ENCODE measurements around the gene TOGARAM1. TPM values are rescaled to one million over a fixed set of nuclear protein-coding genes. Genes with fewer than 3 reads are reported as not detected.
A peak's percentile ranks its signal among the peaks of the same experiment; 100 is the strongest.

Gene TOGARAM1
- total RNA-seq, 1 donor from 2014 or later, result 42.3 TPM

GRCh38 chr14:45096218-45096617 lies 134.2 kb downstream of the TOGARAM1 start:
- no peak overlapping the region for H3K9ac ChIP-seq (ENCODE audit: low read depth in 1 of 3, low read length in 3 of 3)
- H3K4me1 ChIP-seq (ENCODE audit: control insufficient read depth in 3 of 3, insufficient read depth in 3 of 3, low read length in 3 of 3), result no peaks in the 10 kb centered on the region
- H3K27me3 ChIP-seq (ENCODE audit: control insufficient read depth in 3 of 3, insufficient read depth in 3 of 3, low read length in 3 of 3), result no peaks in the 10 kb centered on the region
- peaks cover 9 to 34% (median 27%) of the 10 kb centered on the region in 3 donors for H3K36me3 ChIP-seq (ENCODE audit: control insufficient read depth in 3 of 3, insufficient read depth in 3 of 3, low read length in 3 of 3)
- H3K9me3 ChIP-seq (ENCODE audit: control insufficient read depth in 3 of 3, low read length in 3 of 3), result no peaks in the 10 kb centered on the region
- H3K4me3 ChIP-seq (ENCODE audit: low read length in 3 of 3), result no peak overlapping the region
- H3K27ac ChIP-seq (ENCODE audit: low read depth, low read length), result no peak overlapping the region

- H3K27me3 ChIP-seq (ENCODE audit: control insufficient read depth in 3 of 3, insufficient read depth in 3 of 3, low read length in 3 of 3), result no peaks in the 10 kb centered on the region
Observed at GRCh38 chr14:45103806-45104205, 141.8 kb downstream of the TOGARAM1 start.

GRCh38 chr14:45104561-45104960 lies 142.6 kb downstream of the TOGARAM1 start:
- H3K4me1 ChIP-seq (ENCODE audit: control insufficient read depth in 3 of 3, insufficient read depth in 3 of 3, low read length in 3 of 3), result no peaks in the 10 kb centered on the region
- peaks cover 3 to 46% (median 30%) of the 10 kb centered on the region in 3 donors for H3K36me3 ChIP-seq (ENCODE audit: control insufficient read depth in 3 of 3, insufficient read depth in 3 of 3, low read length in 3 of 3)
- H3K9ac ChIP-seq (ENCODE audit: low read depth in 1 of 3, low read length in 3 of 3), result peak overlapping the region in 1 of 3 donors; percentile 7

More at GRCh38 chr14:45103806-45104205, 141.8 kb downstream of the TOGARAM1 start:
- H3K9me3 ChIP-seq (ENCODE audit: control insufficient read depth in 3 of 3, low read length in 3 of 3), result no peaks in the 10 kb centered on the region
- no peaks in the 10 kb centered on the region for H3K4me1 ChIP-seq (ENCODE audit: control insufficient read depth in 3 of 3, insufficient read depth in 3 of 3, low read length in 3 of 3)
- H3K27ac ChIP-seq (ENCODE audit: low read depth, low read length), result no peak overlapping the region
- H3K9ac ChIP-seq (ENCODE audit: low read depth in 1 of 3, low read length in 3 of 3), result no peak overlapping the region
- peaks cover 3 to 41% (median 27%) of the 10 kb centered on the region in 3 donors for H3K36me3 ChIP-seq (ENCODE audit: control insufficient read depth in 3 of 3, insufficient read depth in 3 of 3, low read length in 3 of 3)
- no peak overlapping the region for H3K4me3 ChIP-seq (ENCODE audit: low read length in 3 of 3)

GRCh38 chr14:45112896-45113781 lies 151.1 kb downstream of the TOGARAM1 start:
- H3K9ac ChIP-seq (ENCODE audit: low read depth in 1 of 3, low read length in 3 of 3), result no peak overlapping the region
- H3K27ac ChIP-seq (ENCODE audit: low read depth, low read length), result no peak overlapping the region
- peaks cover 19 to 55% (median 51%) of the 10 kb centered on the region in 3 donors for H3K36me3 ChIP-seq (ENCODE audit: control insufficient read depth in 3 of 3, insufficient read depth in 3 of 3, low read length in 3 of 3)
- no peak overlapping the region for H3K4me3 ChIP-seq (ENCODE audit: low read length in 3 of 3)
- peaks cover 0 to 8% (median 0%) of the 10 kb centered on the region in 3 donors for H3K4me1 ChIP-seq (ENCODE audit: control insufficient read depth in 3 of 3, insufficient read depth in 3 of 3, low read length in 3 of 3)
- no peaks in the 10 kb centered on the region for H3K27me3 ChIP-seq (ENCODE audit: control insufficient read depth in 3 of 3, insufficient read depth in 3 of 3, low read length in 3 of 3)
- H3K9me3 ChIP-seq (ENCODE audit: control insufficient read depth in 3 of 3, low read length in 3 of 3), result no peaks in the 10 kb centered on the region

More at GRCh38 chr14:45104561-45104960, 142.6 kb downstream of the TOGARAM1 start:
- H3K9me3 ChIP-seq (ENCODE audit: control insufficient read depth in 3 of 3, low read length in 3 of 3), result no peaks in the 10 kb centered on the region
- H3K27me3 ChIP-seq (ENCODE audit: control insufficient read depth in 3 of 3, insufficient read depth in 3 of 3, low read length in 3 of 3), result no peaks in the 10 kb centered on the region
- no peak overlapping the region for H3K27ac ChIP-seq (ENCODE audit: low read depth, low read length)
- H3K4me3 ChIP-seq (ENCODE audit: low read length in 3 of 3), result no peak overlapping the region

GRCh38 chr14:45114327-45114726 lies 152.3 kb downstream of the TOGARAM1 start:
- no peaks in the 10 kb centered on the region for H3K27me3 ChIP-seq (ENCODE audit: control insufficient read depth in 3 of 3, insufficient read depth in 3 of 3, low read length in 3 of 3)
- H3K27ac ChIP-seq (ENCODE audit: low read depth, low read length), result no peak overlapping the region
- H3K36me3 ChIP-seq (ENCODE audit: control insufficient read depth in 3 of 3, insufficient read depth in 3 of 3, low read length in 3 of 3), result peaks cover 25 to 56% (median 54%) of the 10 kb centered on the region in 3 donors
- H3K4me3 ChIP-seq (ENCODE audit: low read length in 3 of 3), result no peak overlapping the region
- no peak overlapping the region for H3K9ac ChIP-seq (ENCODE audit: low read depth in 1 of 3, low read length in 3 of 3)
- peaks cover 0 to 8% (median 0%) of the 10 kb centered on the region in 3 donors for H3K4me1 ChIP-seq (ENCODE audit: control insufficient read depth in 3 of 3, insufficient read depth in 3 of 3, low read length in 3 of 3)
- H3K9me3 ChIP-seq (ENCODE audit: control insufficient read depth in 3 of 3, low read length in 3 of 3), result no peaks in the 10 kb centered on the region

GRCh38 chr14:45118594-45118993 lies 156.6 kb downstream of the TOGARAM1 start:
- Histone ChIP-seq H3K27me3 (ENCODE audit: control insufficient read depth in 3 of 3, insufficient read depth in 3 of 3, low read length in 3 of 3) (no peaks in the 10 kb centered on the region), H3K36me3 (ENCODE audit: control insufficient read depth in 3 of 3, insufficient read depth in 3 of 3, low read length in 3 of 3) (peaks cover 31 to 66% (median 64%) of the 10 kb centered on the region in 3 donors), H3K4me3 (ENCODE audit: low read length in 3 of 3) (no peak overlapping the region), H3K9ac (ENCODE audit: low read depth in 1 of 3, low read length in 3 of 3) (no peak overlapping the region), H3K9me3 (ENCODE audit: control insufficient read depth in 3 of 3, low read length in 3 of 3) (no peaks in the 10 kb centered on the region), H3K27ac (ENCODE audit: low read depth, low read length) (no peak overlapping the region), H3K4me1 (ENCODE audit: control insufficient read depth in 3 of 3, insufficient read depth in 3 of 3, low read length in 3 of 3) (peaks cover 0 to 8% (median 0%) of the 10 kb centered on the region in 3 donors)

- no peaks in the 10 kb centered on the region for H3K9me3 ChIP-seq (ENCODE audit: control insufficient read depth in 3 of 3, low read length in 3 of 3)
- H3K9ac ChIP-seq (ENCODE audit: low read depth in 1 of 3, low read length in 3 of 3), result no peak overlapping the region
- no peak overlapping the region for H3K27ac ChIP-seq (ENCODE audit: low read depth, low read length)
- no peak overlapping the region for H3K4me3 ChIP-seq (ENCODE audit: low read length in 3 of 3)
- peaks cover 2 to 12% (median 2%) of the 10 kb centered on the region in 3 donors for H3K4me1 ChIP-seq (ENCODE audit: control insufficient read depth in 3 of 3, insufficient read depth in 3 of 3, low read length in 3 of 3)
- H3K36me3 ChIP-seq (ENCODE audit: control insufficient read depth in 3 of 3, insufficient read depth in 3 of 3, low read length in 3 of 3), result peaks cover 31 to 59% (median 53%) of the 10 kb centered on the region in 3 donors
- H3K27me3 ChIP-seq (ENCODE audit: control insufficient read depth in 3 of 3, insufficient read depth in 3 of 3, low read length in 3 of 3), result no peaks in the 10 kb centered on the region
Observed at GRCh38 chr14:45120096-45120495, 158.1 kb downstream of the TOGARAM1 start.

GRCh38 chr14:45123271-45123670 lies 161.3 kb downstream of the TOGARAM1 start:
- H3K9ac ChIP-seq (ENCODE audit: low read depth in 1 of 3, low read length in 3 of 3), result no peak overlapping the region
- H3K4me1 ChIP-seq (ENCODE audit: control insufficient read depth in 3 of 3, insufficient read depth in 3 of 3, low read length in 3 of 3), result peaks cover 6 to 12% (median 11%) of the 10 kb centered on the region in 3 donors
- H3K4me3 ChIP-seq (ENCODE audit: low read length in 3 of 3), result no peak overlapping the region
- H3K9me3 ChIP-seq (ENCODE audit: control insufficient read depth in 3 of 3, low read length in 3 of 3), result no peaks in the 10 kb centered on the region
- H3K36me3 ChIP-seq (ENCODE audit: control insufficient read depth in 3 of 3, insufficient read depth in 3 of 3, low read length in 3 of 3), result peaks cover 26 to 38% (median 35%) of the 10 kb centered on the region in 3 donors
- no peak overlapping the region for H3K27ac ChIP-seq (ENCODE audit: low read depth, low read length)
- no peaks in the 10 kb centered on the region for H3K27me3 ChIP-seq (ENCODE audit: control insufficient read depth in 3 of 3, insufficient read depth in 3 of 3, low read length in 3 of 3)
